Parathyroid adenoma (tissue), 2 donors: Measurements from ENCODE around the gene PFKFB4.

Experiments used
- H2AFZ ChIP-seq: fragments of 300-600 bp; sonication (generic); one replicate; pipeline ENCODE4 v1.7.0; 2017; ENCODE audit warnings: antibody characterized with exemption, mild to moderate bottlenecking
- H3K27ac ChIP-seq: fragments of 300-600 bp; sonication (generic); one replicate; pipeline ENCODE4 v1.7.0; 2017
- H3K27me3 ChIP-seq: fragments of 300-600 bp; sonication (generic); one replicate; pipeline ENCODE4 v1.7.0; 2017; ENCODE audit warnings: low read length; ENCODE audit not compliant: control insufficient read depth, insufficient read depth
- H3K36me3 ChIP-seq: fragments of 300-600 bp; sonication (generic); one replicate; pipeline ENCODE4 v1.7.0; 2017; ENCODE audit warnings: low read length; ENCODE audit not compliant: control insufficient read depth, insufficient read depth
- H3K4me1 ChIP-seq: fragments of 300-600 bp; sonication (generic); one replicate; pipeline ENCODE4 v1.7.0; 2017; ENCODE audit warnings: control low read depth
- H3K4me2 ChIP-seq: fragments of 300-600 bp; sonication (generic); one replicate; pipeline ENCODE4 v1.7.0; 2017; ENCODE audit warnings: low read length
- H3K4me3 ChIP-seq: fragments of 300-600 bp; sonication (generic); one replicate; pipeline ENCODE4 v1.7.0; 2017; ENCODE audit warnings: low read depth, low read length
- H3K79me2 ChIP-seq: fragments of 300-600 bp; sonication (generic); one replicate; pipeline ENCODE4 v1.7.0; 2017; ENCODE audit warnings: control low read depth
- H3K9ac ChIP-seq: fragments of 300-600 bp; sonication (generic); one replicate; pipeline ENCODE4 v1.7.0; 2017; ENCODE audit warnings: mild to moderate bottlenecking
- H3K9me3 ChIP-seq: fragments of 300-600 bp; sonication (generic); one replicate; pipeline ENCODE4 v1.7.0; 2017; ENCODE audit warnings: low read length; ENCODE audit not compliant: control insufficient read depth
- TF ChIP-seq, protein P1 (sequence below): fragments of 300-600 bp; sonication (generic); IDR thresholded peaks from one replicate; pipeline ENCODE4 v1.7.0; 2017; ENCODE audit warnings: antibody characterized with exemption, mild to moderate bottlenecking
- donor health status: primary hyperparathyroidism.

Gene PFKFB4

DNA sequence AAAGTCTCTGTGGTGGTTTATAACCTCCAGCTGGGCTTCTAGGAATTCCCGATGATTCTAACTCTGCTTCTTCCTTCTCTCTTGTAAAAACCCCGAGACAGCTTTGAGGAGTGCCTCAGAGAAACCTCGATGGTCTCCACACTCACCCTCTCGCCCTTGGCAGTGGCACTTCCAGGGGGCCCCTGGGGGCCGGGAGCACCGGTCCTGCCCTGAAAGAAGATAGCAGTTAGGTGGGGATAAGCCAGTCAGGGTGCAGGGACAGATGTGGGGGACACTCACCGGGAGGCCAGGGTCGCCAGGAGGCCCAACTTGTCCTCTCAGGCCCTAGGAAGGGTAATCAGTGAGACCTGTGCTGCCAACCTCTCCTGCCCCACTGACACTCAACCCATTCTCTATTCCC is 28.8 kb upstream of the PFKFB4 start:
- no peaks in the 10 kb centered on the region for H3K79me2 ChIP-seq
- no peak overlapping the region for H3K4me3 ChIP-seq
- no peak overlapping the region for H3K4me2 ChIP-seq
- H3K36me3 ChIP-seq: no peaks in the 10 kb centered on the region
- H2AFZ ChIP-seq: no peak overlapping the region
- no peaks in the 10 kb centered on the region for H3K4me1 ChIP-seq
- H3K27me3 ChIP-seq: no peaks in the 10 kb centered on the region
- no peak overlapping the region for H3K9ac ChIP-seq
- H3K9me3 ChIP-seq: no peaks in the 10 kb centered on the region
- no peak overlapping the region for H3K27ac ChIP-seq
- TF ChIP-seq, protein P1, sequence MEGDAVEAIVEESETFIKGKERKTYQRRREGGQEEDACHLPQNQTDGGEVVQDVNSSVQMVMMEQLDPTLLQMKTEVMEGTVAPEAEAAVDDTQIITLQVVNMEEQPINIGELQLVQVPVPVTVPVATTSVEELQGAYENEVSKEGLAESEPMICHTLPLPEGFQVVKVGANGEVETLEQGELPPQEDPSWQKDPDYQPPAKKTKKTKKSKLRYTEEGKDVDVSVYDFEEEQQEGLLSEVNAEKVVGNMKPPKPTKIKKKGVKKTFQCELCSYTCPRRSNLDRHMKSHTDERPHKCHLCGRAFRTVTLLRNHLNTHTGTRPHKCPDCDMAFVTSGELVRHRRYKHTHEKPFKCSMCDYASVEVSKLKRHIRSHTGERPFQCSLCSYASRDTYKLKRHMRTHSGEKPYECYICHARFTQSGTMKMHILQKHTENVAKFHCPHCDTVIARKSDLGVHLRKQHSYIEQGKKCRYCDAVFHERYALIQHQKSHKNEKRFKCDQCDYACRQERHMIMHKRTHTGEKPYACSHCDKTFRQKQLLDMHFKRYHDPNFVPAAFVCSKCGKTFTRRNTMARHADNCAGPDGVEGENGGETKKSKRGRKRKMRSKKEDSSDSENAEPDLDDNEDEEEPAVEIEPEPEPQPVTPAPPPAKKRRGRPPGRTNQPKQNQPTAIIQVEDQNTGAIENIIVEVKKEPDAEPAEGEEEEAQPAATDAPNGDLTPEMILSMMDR: no peak

- Histone ChIP-seq H3K79me2 (no peaks in the 10 kb centered on the region), H2AFZ (no peak overlapping the region), H3K4me3 (no peak overlapping the region), H3K4me1 (no peaks in the 10 kb centered on the region), H3K27ac (no peak overlapping the region), H3K9ac (no peak overlapping the region), H3K4me2 (no peak overlapping the region), H3K36me3 (no peaks in the 10 kb centered on the region), H3K27me3 (no peaks in the 10 kb centered on the region), H3K9me3 (no peaks in the 10 kb centered on the region)
- TF ChIP-seq, protein P1: no peak
These were observed 28.2 kb upstream of the PFKFB4 start for GRCh38 chr3:48584836-48585235.

DNA sequence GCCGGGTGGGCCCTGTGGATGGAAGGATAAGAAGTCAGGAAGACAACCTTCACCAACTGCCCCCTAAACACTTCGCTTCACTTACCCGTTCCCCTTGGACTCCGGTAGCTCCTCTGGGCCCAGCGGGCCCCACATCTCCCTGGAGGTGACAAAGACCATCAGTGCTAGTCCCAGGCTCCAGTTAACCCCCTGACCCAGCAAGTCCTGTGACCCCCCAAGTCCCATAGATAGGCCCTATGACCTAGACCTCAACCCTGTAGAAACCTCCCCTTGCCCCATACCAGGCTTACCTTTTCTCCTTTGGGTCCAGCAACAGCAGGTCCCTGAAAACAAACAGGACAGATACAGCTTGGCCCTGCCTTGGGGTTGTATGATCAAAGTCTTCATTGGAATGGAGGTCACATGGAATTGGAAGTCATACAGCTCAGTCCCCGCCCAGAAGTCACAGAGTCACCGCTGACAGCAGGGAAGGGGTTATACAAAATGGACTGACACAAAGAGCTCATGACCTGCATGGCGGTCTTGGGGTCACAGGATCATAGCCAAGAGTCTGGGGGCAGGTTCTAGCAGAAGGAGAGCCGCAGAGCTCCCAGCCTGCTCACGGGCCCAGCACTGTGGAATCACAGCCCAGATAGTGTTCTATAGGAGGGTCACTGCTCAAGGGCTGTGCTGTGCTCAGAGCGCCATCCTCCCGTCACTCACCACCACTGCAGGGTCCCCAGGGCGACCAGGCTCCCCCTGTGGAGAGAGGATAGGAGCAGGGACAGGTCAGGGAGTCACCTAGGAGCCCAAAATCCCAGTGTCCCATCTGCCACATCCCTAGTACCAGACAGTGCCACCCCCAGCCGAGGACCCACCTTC is 25.2 kb upstream of the PFKFB4 start:
- Histone ChIP-seq H3K36me3 (no peaks in the 10 kb centered on the region), H3K4me3 (no peak overlapping the region), H2AFZ (no peak overlapping the region), H3K27me3 (no peaks in the 10 kb centered on the region), H3K4me2 (no peak overlapping the region), H3K27ac (no peak overlapping the region), H3K9ac (no peak overlapping the region), H3K79me2 (no peaks in the 10 kb centered on the region), H3K4me1 (no peaks in the 10 kb centered on the region), H3K9me3 (no peaks in the 10 kb centered on the region)
- TF ChIP-seq, protein P1: no peak

GRCh38 chr3:48576647-48577046 is 20.0 kb upstream of the PFKFB4 start:
- Histone ChIP-seq H3K36me3 (no peaks in the 10 kb centered on the region), H3K4me1 (no peaks in the 10 kb centered on the region), H3K27ac (no peak overlapping the region), H3K79me2 (no peaks in the 10 kb centered on the region), H3K4me2 (no peak overlapping the region), H3K27me3 (no peaks in the 10 kb centered on the region), H3K9me3 (no peaks in the 10 kb centered on the region), H3K4me3 (no peak overlapping the region), H2AFZ (no peak overlapping the region), H3K9ac (no peak overlapping the region)
- TF ChIP-seq, protein P1: no peak

DNA sequence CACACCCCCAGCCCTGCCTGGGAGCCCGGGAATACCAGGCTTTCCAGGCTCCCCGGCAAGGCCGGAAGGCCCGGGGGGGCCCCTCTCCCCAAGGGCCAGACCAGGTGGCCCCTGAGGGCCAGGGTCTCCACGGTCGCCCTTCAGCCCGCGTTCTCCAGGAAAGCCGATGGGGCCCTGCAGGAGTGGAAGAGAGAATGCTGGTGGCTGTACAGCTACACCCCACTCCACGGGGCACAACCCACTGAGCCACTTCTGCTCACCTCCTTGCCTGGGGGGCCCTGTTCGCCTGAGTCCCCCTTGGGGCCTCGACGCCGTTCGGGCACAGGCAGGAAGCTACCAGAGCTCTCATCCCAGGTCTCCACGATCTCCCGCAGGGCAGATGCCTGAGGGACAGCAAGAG is 18.8 kb upstream of the PFKFB4 start:
- H3K9ac ChIP-seq: no peak overlapping the region
- TF ChIP-seq, protein P1: no peak
- H3K4me2 ChIP-seq: no peak overlapping the region
- H3K4me3 ChIP-seq: no peak overlapping the region
- no peaks in the 10 kb centered on the region for H3K9me3 ChIP-seq
- H3K79me2 ChIP-seq: no peaks in the 10 kb centered on the region
- no peaks in the 10 kb centered on the region for H3K36me3 ChIP-seq
- H2AFZ ChIP-seq: no peak overlapping the region
- H3K4me1 ChIP-seq: no peaks in the 10 kb centered on the region
- H3K27me3 ChIP-seq: no peaks in the 10 kb centered on the region
- no peak overlapping the region for H3K27ac ChIP-seq
